ENCODE measurements around the gene BRCC3. TPM values are rescaled to one million over a fixed set of nuclear protein-coding genes. Genes with fewer than 3 reads are reported as not detected.

Gene BRCC3
- total RNA-seq, 1 donor from 2014 or later: 31.4 TPM

GRCh38 chrX:155105919-155106318 is 34.6 kb downstream of the BRCC3 start:
- peaks cover 2% of the 10 kb centered on the region for H3K4me1 Mint-ChIP-seq (ENCODE audit: low read depth)
- H3K4me3 Mint-ChIP-seq (ENCODE audit: low read depth): no peak overlapping the region
- DNase-seq (ENCODE audit: low spot score, unreplicated experiment): no peak
- peaks cover 11% of the 10 kb centered on the region for H3K9me3 Mint-ChIP-seq (ENCODE audit: low read depth)
- no peak overlapping the region for H3K27ac Mint-ChIP-seq
- no peak for TF ChIP-seq CTCF (IDR thresholded peaks at IDR 0.05; ENCODE audit: unreplicated experiment)
- H3K36me3 Mint-ChIP-seq (ENCODE audit: insufficient read depth): peaks cover 8% of the 10 kb centered on the region
- no peaks in the 10 kb centered on the region for H3K27me3 Mint-ChIP-seq

GRCh38 chrX:155108427-155108826 is 37.1 kb downstream of the BRCC3 start:
- Mint-ChIP-seq H3K4me1 (ENCODE audit: low read depth) (no peaks in the 10 kb centered on the region), H3K9me3 (ENCODE audit: low read depth) (peaks cover 23% of the 10 kb centered on the region), H3K36me3 (ENCODE audit: insufficient read depth) (peaks cover 21% of the 10 kb centered on the region), H3K4me3 (ENCODE audit: low read depth) (no peak overlapping the region), H3K27ac (no peak overlapping the region), H3K27me3 (no peaks in the 10 kb centered on the region)
- DNase-seq (ENCODE audit: low spot score, unreplicated experiment): no peak
- TF ChIP-seq CTCF (IDR thresholded peaks at IDR 0.05; ENCODE audit: unreplicated experiment): no peak

GRCh38 chrX:155112171-155112570 is 40.9 kb downstream of the BRCC3 start:
- no peak for TF ChIP-seq CTCF (IDR thresholded peaks at IDR 0.05; ENCODE audit: unreplicated experiment)
- no peaks in the 10 kb centered on the region for H3K27me3 Mint-ChIP-seq
- H3K4me3 Mint-ChIP-seq (ENCODE audit: low read depth): no peak overlapping the region
- no peak overlapping the region for H3K27ac Mint-ChIP-seq
- peaks cover 43% of the 10 kb centered on the region for H3K9me3 Mint-ChIP-seq (ENCODE audit: low read depth)
- DNase-seq (ENCODE audit: low spot score, unreplicated experiment): no peak
- no peaks in the 10 kb centered on the region for H3K4me1 Mint-ChIP-seq (ENCODE audit: low read depth)
- peaks cover 35% of the 10 kb centered on the region for H3K36me3 Mint-ChIP-seq (ENCODE audit: insufficient read depth)

- Mint-ChIP-seq H3K4me3 (ENCODE audit: low read depth) (no peak overlapping the region), H3K4me1 (ENCODE audit: low read depth) (no peaks in the 10 kb centered on the region), H3K36me3 (ENCODE audit: insufficient read depth) (peaks cover 31% of the 10 kb centered on the region), H3K27ac (no peak overlapping the region), H3K27me3 (no peaks in the 10 kb centered on the region), H3K9me3 (ENCODE audit: low read depth) (peaks cover 39% of the 10 kb centered on the region)
- DNase-seq (ENCODE audit: low spot score, unreplicated experiment): no peak
- TF ChIP-seq CTCF (IDR thresholded peaks at IDR 0.05; ENCODE audit: unreplicated experiment): no peak
Observed at GRCh38 chrX:155113097-155113496, 41.8 kb downstream of the BRCC3 start.

- TF ChIP-seq CTCF (IDR thresholded peaks at IDR 0.05; ENCODE audit: unreplicated experiment): no peak
- Mint-ChIP-seq H3K9me3 (ENCODE audit: low read depth) (peaks cover 39% of the 10 kb centered on the region), H3K36me3 (ENCODE audit: insufficient read depth) (peaks cover 31% of the 10 kb centered on the region), H3K4me1 (ENCODE audit: low read depth) (no peaks in the 10 kb centered on the region), H3K27me3 (no peaks in the 10 kb centered on the region), H3K27ac (no peak overlapping the region), H3K4me3 (ENCODE audit: low read depth) (no peak overlapping the region)
- no peak for DNase-seq (ENCODE audit: low spot score, unreplicated experiment)
Observed at GRCh38 chrX:155115174-155115819, 44.0 kb downstream of the BRCC3 start.
